NCI-H2227 (cell line): ENCODE data around the gene ZNF574.

Source experiments
- DNase-seq: peaks from one replicate; lab custom pipeline; 2025; ENCODE audit not compliant: unreplicated experiment; lab: John Stamatoyannopoulos, UW

ZNF574 gene

GRCh38 chr19:42122691-42123607 lies 47.0 kb downstream of the ZNF574 start:
- no peak for DNase-seq

- no peak for DNase-seq
Observed at GRCh38 chr19:42123765-42124164, 47.8 kb downstream of the ZNF574 start.

GRCh38 chr19:42124386-42124901 lies 48.5 kb downstream of the ZNF574 start:
- no peak for DNase-seq

GRCh38 chr19:42125536-42125935 lies 49.6 kb downstream of the ZNF574 start:
- DNase-seq, result no peak

GRCh38 chr19:42126574-42126973 lies 50.6 kb downstream of the ZNF574 start:
- DNase-seq, result no peak

GRCh38 chr19:42129399-42130253 lies 53.7 kb downstream of the ZNF574 start:
- peak; percentile 65 for DNase-seq

- no peak for DNase-seq
Observed at GRCh38 chr19:42130254-42130573, 54.2 kb downstream of the ZNF574 start.
